ENCODE data around the gene AOAH.

- TF ChIP-seq CTCF (IDR thresholded peaks at IDR 0.05), result no peak
- TF ChIP-seq POLR2A (IDR thresholded peaks at IDR 0.05), result no peak
Observed at GRCh38 chr7:36652431-36652830, 71.9 kb downstream of the AOAH start.

Data from suprapubic skin (tissue), 3 donors.